ENCODE measurements around the gene FLT3LG.
"Not testable (repeated sequence)": the region's sequence is repeated elsewhere in the genome, so short reads cannot be mapped to it uniquely, and the experiment has no call there.

Gene FLT3LG

GRCh38 chr19:49440439-49441209 is 33.4 kb upstream of the FLT3LG start:
- DNase-seq, result no peak

- no peak for DNase-seq
Measured at GRCh38 chr19:49441210-49441959, 32.6 kb upstream of the FLT3LG start, which contains the start of gene SLC17A7. SLC17A7 (minus strand) TSS chr19:49441527; CDS start chr19:49441379, 148 bp downstream.

GRCh38 chr19:49441960-49442350 is 32.1 kb upstream of the FLT3LG start:
- no peak for DNase-seq

DNA sequence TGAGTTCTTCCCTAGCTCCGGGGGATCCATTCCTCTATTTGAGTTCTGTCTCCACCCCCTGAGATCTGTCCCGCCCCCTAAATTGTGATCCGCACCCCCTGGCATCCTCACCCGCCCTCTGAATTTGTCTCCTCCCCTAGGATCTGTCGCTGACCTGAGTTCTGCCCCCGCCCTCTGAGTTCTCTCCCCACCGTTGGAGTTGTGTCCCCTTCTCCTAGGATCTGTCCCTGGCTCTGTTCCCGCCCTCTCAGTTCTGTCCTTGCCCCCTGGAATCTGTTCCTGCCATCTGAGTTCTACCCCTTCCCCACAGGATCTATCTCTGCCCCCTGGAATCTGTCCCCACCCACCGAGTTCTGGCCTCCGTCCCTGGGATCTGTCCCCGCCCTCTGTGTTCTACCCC is 31.7 kb upstream of the FLT3LG start:
- DNase-seq, result no peak

DNA sequence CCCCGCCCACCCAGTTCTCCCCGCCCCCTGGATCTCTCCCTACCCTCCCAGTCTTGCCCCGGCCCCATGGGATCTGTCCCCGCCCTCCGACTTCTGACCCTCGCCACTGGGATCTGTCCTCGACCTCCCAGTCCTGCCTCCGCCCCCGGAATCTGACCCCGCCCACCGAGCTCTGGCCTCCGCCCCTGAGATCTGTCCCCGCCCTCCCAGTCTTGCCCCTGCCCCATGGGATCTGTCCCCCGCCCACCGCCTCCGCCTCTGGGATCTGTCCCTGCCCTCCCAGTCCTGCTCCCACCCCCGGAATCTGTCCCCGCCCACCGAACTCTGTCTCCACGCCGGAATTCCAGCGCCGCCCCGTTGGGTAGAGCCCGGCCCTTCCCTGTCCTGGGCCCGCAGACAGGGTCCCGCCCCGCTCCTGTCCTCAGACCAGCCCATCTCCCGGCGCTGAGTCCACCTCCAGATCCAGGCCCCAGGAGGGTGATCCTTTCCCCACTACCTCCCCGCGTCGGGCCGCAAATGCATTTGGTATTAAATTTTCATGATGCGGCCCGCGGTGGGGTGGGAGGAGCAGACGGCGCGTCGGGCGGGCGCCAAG is 31.1 kb upstream of the FLT3LG start:
- peak in 14 of 56 donors; percentile 5 to 48 (median 26) for DNase-seq

- DNase-seq, result peak in 55 of 56 donors; percentile 54 to 97 (median 91)
Measured at GRCh38 chr19:49443366-49444099, 30.5 kb upstream of the FLT3LG start.

- not testable (repeated sequence) for DNase-seq
Measured at GRCh38 chr19:49444100-49444700, 29.8 kb upstream of the FLT3LG start.

DNA sequence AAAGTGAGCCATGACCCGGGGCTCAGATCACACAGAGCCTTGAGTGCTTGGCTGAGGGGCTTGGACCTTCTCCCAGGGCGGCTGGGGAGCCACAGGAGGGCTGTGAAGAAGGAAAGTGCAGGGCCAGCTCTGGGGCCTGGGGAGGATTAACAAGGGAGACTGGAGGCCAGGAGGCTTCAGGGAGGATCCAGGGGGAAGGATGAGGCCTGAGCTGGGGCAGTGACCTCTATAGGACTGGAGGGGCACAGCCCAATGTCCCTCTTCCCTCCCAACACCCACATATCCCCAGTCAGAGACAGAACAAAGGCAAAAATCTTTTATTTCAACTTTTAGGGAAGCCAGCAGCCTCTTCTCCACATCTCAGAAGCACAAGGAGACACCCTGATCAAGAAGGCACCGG is 28.0 kb upstream of the FLT3LG start:
- DNase-seq, result no peak

DNA sequence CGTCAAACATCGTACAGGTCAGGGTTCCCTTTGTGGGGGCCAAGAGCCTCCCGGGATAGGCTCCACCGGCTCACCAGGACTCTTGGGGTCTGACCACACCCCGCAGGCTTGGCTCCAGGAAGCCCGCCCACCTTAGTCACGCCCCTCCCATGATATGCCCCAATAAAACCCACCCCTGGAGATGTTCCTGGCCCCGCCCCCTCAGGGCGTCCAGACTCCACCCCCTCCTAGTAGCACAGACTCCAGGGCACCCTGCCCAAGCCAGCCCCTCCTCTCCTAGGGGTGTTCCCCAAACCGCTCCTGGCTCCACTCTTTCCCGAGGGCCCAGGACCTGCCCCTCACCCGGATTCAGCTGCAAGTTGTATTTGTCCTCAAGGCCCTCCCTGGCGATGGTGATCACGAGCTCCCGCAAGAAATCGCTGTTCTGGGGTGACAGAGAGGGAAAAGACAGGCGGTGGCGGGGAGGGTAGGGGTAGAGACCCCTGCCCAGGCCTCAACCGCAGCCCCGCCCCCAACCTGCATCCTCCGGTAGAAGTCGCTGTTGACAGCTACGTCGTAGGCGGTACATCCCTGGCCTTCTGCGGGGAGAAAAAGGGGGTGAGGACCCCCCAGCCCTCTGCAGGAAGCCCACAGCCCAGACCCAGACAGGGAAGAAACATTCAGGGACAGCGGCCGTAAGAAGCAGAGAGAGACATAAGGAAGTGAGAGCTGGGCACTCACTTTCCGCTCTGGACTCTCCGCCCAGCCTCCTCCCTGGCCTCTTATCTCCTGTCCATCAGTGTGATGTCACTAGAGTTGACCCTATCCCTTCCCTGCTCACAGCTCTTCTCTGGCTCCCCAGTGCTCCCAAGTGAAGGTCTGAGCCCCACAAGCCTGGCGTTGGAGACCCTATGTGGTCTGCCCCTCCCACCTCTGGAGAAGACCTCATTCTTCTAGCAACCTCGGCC is 26.3 kb upstream of the FLT3LG start:
- peak in 3 of 56 donors; percentile 5 to 8 (median 8) for DNase-seq

GRCh38 chr19:49448432-49448786 is 25.6 kb upstream of the FLT3LG start:
- no peak for DNase-seq

DNA sequence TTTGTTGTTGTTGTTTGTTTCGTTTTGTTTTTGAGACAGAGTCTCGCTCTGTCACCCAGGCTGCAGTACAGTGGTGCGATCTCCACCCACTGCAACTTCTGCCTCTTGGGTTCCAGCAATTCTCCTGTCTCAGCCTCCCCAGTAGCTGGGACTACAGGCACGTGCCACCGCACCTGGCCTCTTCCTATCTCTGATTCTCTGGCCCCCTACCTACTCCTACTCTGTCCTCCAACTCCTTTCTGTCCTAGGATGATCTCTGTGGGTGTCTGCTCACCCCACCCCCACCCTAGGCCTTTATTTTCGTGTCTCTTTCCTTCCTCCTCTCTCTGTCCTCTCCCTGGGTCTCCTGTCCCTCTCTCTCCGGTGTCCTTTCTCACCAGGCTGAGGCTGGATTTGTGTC is 23.6 kb upstream of the FLT3LG start:
- no peak for DNase-seq

GRCh38 chr19:49451430-49452181 is 22.4 kb upstream of the FLT3LG start, which contains the start of gene PIH1D1:
PIH1D1 (minus strand) TSS chr19:49451814; CDS start chr19:49451574, 240 bp downstream.
- peak; percentile 60 to 99 (median 94) for DNase-seq

DNA sequence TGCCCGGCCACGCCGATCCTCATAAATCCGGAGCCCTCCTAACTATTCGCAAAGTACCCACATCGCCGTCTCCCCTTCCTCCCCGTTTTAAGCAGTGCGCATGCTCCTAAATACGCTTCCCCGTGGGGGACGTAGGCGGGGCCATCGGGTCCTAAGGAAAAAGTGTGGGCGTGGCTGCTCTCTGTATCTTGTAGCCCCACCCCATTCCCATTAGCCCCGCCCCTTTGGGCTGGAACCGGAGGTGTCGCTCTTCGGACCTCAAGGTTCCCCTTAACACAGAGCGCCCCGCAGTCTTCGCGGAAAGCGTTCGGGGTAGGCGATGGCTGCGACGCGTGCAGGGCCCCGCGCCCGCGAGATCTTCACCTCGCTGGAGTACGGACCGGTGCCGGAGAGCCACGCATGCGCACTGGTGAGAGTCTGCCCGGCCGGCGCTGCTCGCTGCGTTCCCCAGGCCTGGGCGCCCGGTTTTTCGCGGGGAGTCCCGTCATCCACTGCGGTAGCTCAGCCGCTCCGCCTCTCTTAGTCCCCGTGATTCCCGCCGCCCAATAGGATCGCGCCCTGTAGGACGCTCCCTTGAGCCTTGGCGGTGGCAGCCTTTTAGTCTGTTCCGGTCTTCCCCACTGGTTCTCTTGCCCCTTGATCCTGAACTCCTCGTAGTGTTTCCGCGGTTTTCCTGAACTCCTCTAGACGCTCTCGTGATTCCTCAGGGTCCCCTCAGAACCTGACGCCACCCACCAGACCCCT is 20.8 kb upstream of the FLT3LG start, which contains the start of gene ALDH16A1:
Gene ALDH16A1 (plus strand): TSS at position 213 of the 744 bp plus-strand sequence. CDS start 107 bp downstream, at position 320.
- DNase-seq, result peak; percentile 84 to 100 (median 98)

DNA sequence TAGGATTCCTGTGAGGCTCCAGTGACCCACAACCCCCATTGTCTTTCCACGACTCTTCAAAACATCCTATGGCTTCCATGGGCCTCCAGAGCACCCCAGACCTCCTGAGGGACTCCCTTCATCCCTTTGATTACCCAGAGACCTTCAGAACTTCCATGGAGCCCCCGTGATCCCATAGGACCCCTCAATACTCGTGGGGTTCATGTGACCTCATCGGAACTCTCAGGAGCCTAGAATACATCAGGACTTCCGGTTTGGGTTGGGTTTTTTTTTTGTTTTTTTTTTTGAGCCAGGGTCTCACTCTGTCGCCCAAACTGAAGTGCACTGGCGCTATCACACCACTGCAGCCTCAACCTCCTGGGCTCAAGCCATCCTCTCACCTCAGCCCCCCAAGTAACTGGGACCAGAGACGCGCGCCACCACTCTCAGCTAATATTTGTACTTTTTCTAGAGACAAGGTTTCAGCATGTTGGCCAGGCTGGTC is 20.2 kb upstream of the FLT3LG start:
- DNase-seq, result no peak

DNA sequence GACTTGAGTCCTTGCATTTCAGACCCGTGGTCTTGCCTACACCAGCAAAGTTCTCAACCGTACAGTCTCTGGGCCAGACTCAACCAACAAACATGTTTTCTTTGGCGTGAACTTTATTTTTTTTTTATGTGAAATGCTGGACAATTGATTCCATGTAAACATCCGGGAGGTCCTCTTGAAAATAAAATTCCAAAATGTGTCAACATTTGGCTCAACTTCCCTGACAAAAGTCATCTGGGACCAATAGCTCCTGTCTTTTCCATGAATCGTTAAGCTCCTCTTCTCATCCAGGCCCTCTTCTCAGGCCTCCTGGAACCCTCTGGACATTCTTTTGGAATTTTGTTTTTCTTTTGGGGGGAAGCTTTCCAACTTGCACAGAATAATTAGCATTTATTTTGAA is 18.2 kb upstream of the FLT3LG start:
- DNase-seq, result no peak

GRCh38 chr19:49456326-49456725 is 17.7 kb upstream of the FLT3LG start:
- DNase-seq, result no peak

DNA sequence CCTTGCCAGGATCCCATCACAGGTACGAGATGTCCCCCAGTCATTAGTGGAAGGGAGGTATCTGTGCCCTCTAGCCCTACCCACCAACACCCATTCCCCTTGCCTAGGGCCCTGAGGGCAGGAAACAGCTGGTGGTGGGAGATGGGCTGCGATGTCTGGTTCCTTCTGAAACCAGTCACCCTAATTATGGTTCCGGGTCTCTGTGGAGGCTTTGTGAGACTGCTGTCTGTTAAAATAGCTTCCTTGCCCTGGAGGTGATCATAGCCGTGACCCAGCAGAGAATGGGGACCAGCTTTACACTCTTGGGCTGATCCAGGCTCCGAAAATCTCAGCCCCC is 15.5 kb upstream of the FLT3LG start:
- DNase-seq, result no peak

GRCh38 chr19:49459388-49459787 is 14.6 kb upstream of the FLT3LG start:
- no peak for DNase-seq

All from nucleus accumbens (tissue), 56 donors.